GM23248 (cell line): Measurements from ENCODE around the gene SLC35F3. TPM values are rescaled to one million over a fixed set of nuclear protein-coding genes. Genes with fewer than 3 reads are reported as not detected.
"Not testable (repeated sequence)": the region's sequence is repeated elsewhere in the genome, so short reads cannot be mapped to it uniquely, and the experiment has no call there.

ENCODE experiments used
- DNase-seq: peaks from one replicate; pipeline ENCODE4 v3.0.0-alpha.2; 2015
- H2AFZ ChIP-seq: fragments of 200-600 bp; sonication (generic); 2 replicates; pipeline ENCODE4 v1.6.1; 2016; ENCODE audit warnings: antibody characterized with exemption
- H3F3A ChIP-seq: fragments of 200-600 bp; sonication (generic); 2 replicates; pipeline ENCODE4 v1.6.1; 2016; ENCODE audit warnings: mild to moderate bottlenecking, antibody characterized with exemption, mixed run types; ENCODE audit not compliant: insufficient read depth
- H3K27ac ChIP-seq: fragments of 200-600 bp; sonication (generic); 2 replicates; pipeline ENCODE4 v1.5.1; 2016; ENCODE audit warnings: mild to moderate bottlenecking
- H3K27me3 ChIP-seq: fragments of 200-600 bp; sonication (generic); replicated peaks from 2 replicates; pipeline ENCODE4 v1.6.1; 2016; ENCODE audit warnings: mild to moderate bottlenecking; ENCODE audit not compliant: insufficient read depth
- H3K36me3 ChIP-seq: fragments of 200-600 bp; sonication (generic); 2 replicates; pipeline ENCODE4 v1.6.1; 2016; ENCODE audit warnings: low read depth, mild to moderate bottlenecking
- H3K4me1 ChIP-seq: fragments of 200-600 bp; sonication (generic); 2 replicates; pipeline ENCODE4 v1.6.1; 2016; ENCODE audit warnings: mild to moderate bottlenecking; ENCODE audit not compliant: insufficient read depth
- H3K4me2 ChIP-seq: fragments of 200-600 bp; sonication (generic); one replicate; pipeline ENCODE4 v1.6.1; 2016; ENCODE audit warnings: mild to moderate bottlenecking; ENCODE audit not compliant: unreplicated experiment
- H3K4me3 ChIP-seq: fragments of 200-600 bp; sonication (generic); 2 replicates; pipeline ENCODE4 v1.5.1; 2016; ENCODE audit warnings: mild to moderate bottlenecking
- H3K79me2 ChIP-seq: fragments of 200-600 bp; sonication (generic); 2 replicates; pipeline ENCODE4 v1.6.1; 2016; ENCODE audit warnings: mild to moderate bottlenecking; ENCODE audit not compliant: insufficient read depth
- H3K9ac ChIP-seq: fragments of 200-600 bp; sonication (generic); 2 replicates; pipeline ENCODE4 v1.6.1; 2016; ENCODE audit warnings: mild to moderate bottlenecking
- H3K9me2 ChIP-seq: fragments of 200-600 bp; sonication (generic); 2 replicates; pipeline ENCODE4 v1.6.1; 2016; ENCODE audit warnings: mixed run types, mild to moderate bottlenecking, moderate library complexity; ENCODE audit not compliant: insufficient read depth
- H3K9me3 ChIP-seq: fragments of 200-600 bp; sonication (generic); one replicate; pipeline ENCODE4 v1.6.1; 2017; ENCODE audit warnings: low read depth
- H4K20me1 ChIP-seq: fragments of 200-600 bp; sonication (generic); 2 replicates; pipeline ENCODE4 v1.6.0; 2016; ENCODE audit not compliant: insufficient read depth
- EZH2 ChIP-seq: fragments of 200-600 bp; sonication (generic); IDR thresholded peaks from 2 replicates; pipeline ENCODE4 v1.6.1; 2018; ENCODE audit warnings: antibody characterized with exemption, mild to moderate bottlenecking; ENCODE audit not compliant: insufficient read depth, poor library complexity, severe bottlenecking
- EZH2phosphoT487 ChIP-seq: fragments of 200-600 bp; sonication (generic); IDR thresholded peaks from 2 replicates; pipeline ENCODE4 v1.6.1; 2018; ENCODE audit warnings: antibody characterized with exemption, moderate library complexity, mild to moderate bottlenecking, low read depth; ENCODE audit not compliant: insufficient read depth
- WGBS, 2 experiments: methylation state at CpG; one replicate each; pipeline ENCODE4 v1.1.6; 2015 to 2017; ENCODE audit warnings: low lambda C conversion rate in 2 of 2, low coverage in 1 of 2; ENCODE audit errors: missing lambda C conversion rate in 2 of 2; 5-methylcytosine and 5-hydroxymethylcytosine counted together
- in situ Hi-C: fragments of 300-500 bp; cut with MboI; formaldehyde crosslinking; loops from 2 replicates; pipeline ENCODE4 v1.15.0; 2020
- polyA plus RNA-seq: library from polyadenylated mRNA; unstranded; fragments of >200 nt; fragmentation: Nextera tagmentation; extraction: Ambion mirVana; gene quantifications from 2 replicates; pipeline ENCODE4 v1.2.1, GENCODE V29; 2016
- total RNA-seq: library from RNA; depleted of rRNA; stranded (reverse); fragments of >200 nt; shearing (Covaris generic); gene quantifications from 2 replicates; pipeline ENCODE4 v1.2.3, GENCODE V29; 2014

Gene SLC35F3
- total and polyA plus RNA-seq, 2 experiments from 2014 or later: 0.43 to 1.3 TPM

- in situ Hi-C loops: no loop called here
- Histone ChIP-seq H3K79me2 (no peaks in the 10 kb centered on the region), H3K9me2 (no peaks in the 10 kb centered on the region), H3F3A (no peaks in the 10 kb centered on the region), H3K27ac (no peak overlapping the region), H3K9ac (no peak overlapping the region), H3K4me1 (no peaks in the 10 kb centered on the region), H2AFZ (no peak overlapping the region), H4K20me1 (no peaks in the 10 kb centered on the region), H3K9me3 (no peaks in the 10 kb centered on the region), H3K4me2 (no peak overlapping the region), H3K4me3 (no peak overlapping the region), H3K36me3 (no peaks in the 10 kb centered on the region), H3K27me3 (peaks cover 5% of the 10 kb centered on the region; the same call in 1 of the 2 replicates)
- 0 to 13% methylated on average over 1 of the region's 1 CpG for WGBS, 2 experiments
- TF ChIP-seq EZH2phosphoT487 (no peak), EZH2 (no peak)
- no peak for DNase-seq
Measured at GRCh38 chr1:234297668-234298067, 393.2 kb downstream of the SLC35F3 start.

GRCh38 chr1:234300096-234300495, 395.6 kb downstream of the SLC35F3 start:
- Histone ChIP-seq H3K9me2 (no peaks in the 10 kb centered on the region), H3K36me3 (no peaks in the 10 kb centered on the region), H3K4me1 (no peaks in the 10 kb centered on the region), H3K4me2 (no peak overlapping the region), H3K4me3 (no peak overlapping the region), H3K79me2 (no peaks in the 10 kb centered on the region), H4K20me1 (no peaks in the 10 kb centered on the region), H3K9ac (no peak overlapping the region), H3K27me3 (no peaks in the 10 kb centered on the region), H2AFZ (no peak overlapping the region), H3F3A (no peaks in the 10 kb centered on the region), H3K9me3 (no peaks in the 10 kb centered on the region), H3K27ac (no peak overlapping the region)
- WGBS, 2 experiments: 28 to 35% methylated on average over 2 of the region's 2 CpGs
- in situ Hi-C loops: no loop called here
- DNase-seq: no peak
- no peak for TF ChIP-seq EZH2
- no peak for TF ChIP-seq EZH2phosphoT487

GRCh38 chr1:234301663-234302062, 397.2 kb downstream of the SLC35F3 start:
- H3K36me3 ChIP-seq, H3K4me2 ChIP-seq, in situ Hi-C loops, H3K4me1 ChIP-seq, H3K79me2 ChIP-seq, H3K9ac ChIP-seq, H3K9me3 ChIP-seq, H3F3A ChIP-seq, DNase-seq, H2AFZ ChIP-seq, H3K27ac ChIP-seq, H3K4me3 ChIP-seq, H3K27me3 ChIP-seq, H3K9me2 ChIP-seq, H4K20me1 ChIP-seq: not testable (repeated sequence)
- WGBS, 2 experiments: 7 to 33% methylated on average over 1 of the region's 1 CpG

GRCh38 chr1:234302354-234302962, 398.0 kb downstream of the SLC35F3 start:
- in situ Hi-C loops: no loop called here
- Histone ChIP-seq H3K9me3 (no peaks in the 10 kb centered on the region), H3K4me1 (no peaks in the 10 kb centered on the region), H2AFZ (no peak overlapping the region), H3K9me2 (no peaks in the 10 kb centered on the region), H3K4me2 (no peak overlapping the region), H3K36me3 (no peaks in the 10 kb centered on the region), H3K4me3 (no peak overlapping the region), H4K20me1 (no peaks in the 10 kb centered on the region), H3K79me2 (no peaks in the 10 kb centered on the region), H3F3A (no peaks in the 10 kb centered on the region), H3K27ac (no peak overlapping the region), H3K27me3 (no peaks in the 10 kb centered on the region), H3K9ac (no peak overlapping the region)
- 23 to 29% methylated on average over 5 to 6 of the region's 6 CpGs for WGBS, 2 experiments
- no peak for DNase-seq
- no peak for TF ChIP-seq EZH2
- TF ChIP-seq EZH2phosphoT487: no peak

- in situ Hi-C loops: no loop called here
- TF ChIP-seq EZH2: no peak
- no peak for TF ChIP-seq EZH2phosphoT487
Measured at GRCh38 chr1:234303231-234303630, 398.8 kb downstream of the SLC35F3 start.

More at GRCh38 chr1:234303231-234303630, 398.8 kb downstream of the SLC35F3 start:
- Histone ChIP-seq H3K27ac (no peak overlapping the region), H3K9me2 (no peaks in the 10 kb centered on the region), H3K36me3 (no peaks in the 10 kb centered on the region), H4K20me1 (no peaks in the 10 kb centered on the region), H3K9ac (no peak overlapping the region), H3K4me2 (no peak overlapping the region), H3K9me3 (no peaks in the 10 kb centered on the region), H3K4me3 (no peak overlapping the region), H3K4me1 (no peaks in the 10 kb centered on the region), H3K27me3 (no peaks in the 10 kb centered on the region), H2AFZ (no peak overlapping the region), H3F3A (no peaks in the 10 kb centered on the region), H3K79me2 (no peaks in the 10 kb centered on the region)
- no peak for DNase-seq
- WGBS, 2 experiments: 20 to 23% methylated on average over 6 of the region's 6 CpGs
